Keratinocyte (primary cell): ENCODE results near the gene ITPKB.

ENCODE experiments used
- EZH2 ChIP-seq: IDR thresholded peaks from one replicate; pipeline ENCODE4 v1.6.1; 2012; ENCODE audit warnings: inconsistent platforms, mild to moderate bottlenecking, low read length, moderate library complexity
- TF ChIP-seq, protein P1 (sequence below), 3 experiments: IDR thresholded peaks in 1 of 3; conservative IDR thresholded peaks in 1 of 3; optimal IDR thresholded peaks in 1 of 3; 2 replicates in 2 of 3; 3 replicates in 1 of 3; pipeline versions ENCODE3 to v1.5.1; 2011; ENCODE audit warnings: low read length in 3 of 3, mild to moderate bottlenecking in 3 of 3, moderate library complexity in 2 of 3, control low read depth in 1 of 3, inconsistent platforms in 1 of 3; ENCODE audit not compliant: insufficient read depth in 2 of 3; ENCODE audit errors: extremely low read depth in 1 of 3

DNA sequence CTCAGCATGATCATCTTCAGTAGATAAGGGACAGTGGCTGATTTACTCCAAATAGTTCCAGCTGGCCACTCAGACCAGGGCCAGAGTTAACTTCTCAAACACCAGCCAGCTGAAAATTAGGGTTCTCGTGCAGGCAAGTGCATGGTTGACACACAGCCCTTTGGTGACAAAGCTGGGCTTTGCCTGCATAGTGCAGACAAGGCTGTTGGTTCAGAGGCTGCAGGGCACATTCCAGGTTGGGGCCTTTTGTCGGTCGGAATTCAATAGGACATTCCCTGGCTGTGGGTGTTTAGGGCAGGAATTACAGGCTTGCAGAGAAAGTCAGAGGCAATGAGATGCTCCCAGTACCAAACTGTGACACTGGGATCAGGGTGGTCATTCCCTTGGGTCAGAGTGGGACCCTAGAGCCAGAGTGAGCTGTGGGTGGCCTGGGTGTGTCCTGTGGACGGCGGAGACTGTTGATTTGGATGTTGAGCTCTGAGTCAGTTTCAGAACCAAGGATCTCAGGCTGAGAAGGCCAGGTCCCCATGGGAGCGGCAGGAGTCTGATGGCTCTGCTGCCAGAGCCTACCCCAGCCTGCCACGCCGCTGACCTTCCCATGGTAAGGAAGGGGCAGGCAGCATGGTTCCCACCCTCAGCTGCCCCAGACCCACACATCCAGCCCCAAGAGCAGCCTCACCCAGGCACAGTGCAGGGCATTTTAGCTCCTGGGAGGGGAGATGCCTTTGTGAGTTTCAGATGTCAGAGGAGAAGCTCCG, 134.3 kb downstream of the ITPKB start:
- TF ChIP-seq, protein P1, sequence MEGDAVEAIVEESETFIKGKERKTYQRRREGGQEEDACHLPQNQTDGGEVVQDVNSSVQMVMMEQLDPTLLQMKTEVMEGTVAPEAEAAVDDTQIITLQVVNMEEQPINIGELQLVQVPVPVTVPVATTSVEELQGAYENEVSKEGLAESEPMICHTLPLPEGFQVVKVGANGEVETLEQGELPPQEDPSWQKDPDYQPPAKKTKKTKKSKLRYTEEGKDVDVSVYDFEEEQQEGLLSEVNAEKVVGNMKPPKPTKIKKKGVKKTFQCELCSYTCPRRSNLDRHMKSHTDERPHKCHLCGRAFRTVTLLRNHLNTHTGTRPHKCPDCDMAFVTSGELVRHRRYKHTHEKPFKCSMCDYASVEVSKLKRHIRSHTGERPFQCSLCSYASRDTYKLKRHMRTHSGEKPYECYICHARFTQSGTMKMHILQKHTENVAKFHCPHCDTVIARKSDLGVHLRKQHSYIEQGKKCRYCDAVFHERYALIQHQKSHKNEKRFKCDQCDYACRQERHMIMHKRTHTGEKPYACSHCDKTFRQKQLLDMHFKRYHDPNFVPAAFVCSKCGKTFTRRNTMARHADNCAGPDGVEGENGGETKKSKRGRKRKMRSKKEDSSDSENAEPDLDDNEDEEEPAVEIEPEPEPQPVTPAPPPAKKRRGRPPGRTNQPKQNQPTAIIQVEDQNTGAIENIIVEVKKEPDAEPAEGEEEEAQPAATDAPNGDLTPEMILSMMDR (optimal IDR thresholded peaks at IDR 0.05 in 1 of 3, IDR thresholded peaks at IDR 0.05 in 1 of 3, conservative IDR thresholded peaks at IDR 0.05 in 1 of 3; ENCODE audit: extremely low read depth in 1 of 3, insufficient read depth in 2 of 3, low read length in 3 of 3), result no peak
- no peak for TF ChIP-seq EZH2
